Endothelial cell (in vitro differentiated cells): Measurements from ENCODE around the gene EAF2. TPM values are rescaled to one million over a fixed set of nuclear protein-coding genes. Genes with fewer than 3 reads are reported as not detected.

ENCODE experiments used
- DNase-seq: peaks from one replicate; pipeline ENCODE4 v3.0.0; 2021; ENCODE audit warnings: low spot score
- H3K27ac Mint-ChIP-seq: one replicate; pipeline ENCODE4 v1.8.0; 2021; ENCODE audit warnings: mixed read lengths, inconsistent platforms; ENCODE audit not compliant: unreplicated experiment
- H3K27me3 Mint-ChIP-seq: one replicate; pipeline ENCODE4 v1.8.0; 2021; ENCODE audit warnings: mild to moderate bottlenecking, moderate library complexity, mixed read lengths, inconsistent platforms; ENCODE audit not compliant: unreplicated experiment
- H3K36me3 Mint-ChIP-seq: one replicate; pipeline ENCODE4 v1.8.0; 2021; ENCODE audit warnings: mild to moderate bottlenecking, low read depth, mixed read lengths, inconsistent platforms; ENCODE audit not compliant: unreplicated experiment
- H3K4me1 Mint-ChIP-seq: one replicate; pipeline ENCODE4 v1.8.0; 2021; ENCODE audit warnings: mild to moderate bottlenecking, mixed read lengths, inconsistent platforms; ENCODE audit not compliant: unreplicated experiment
- H3K4me3 Mint-ChIP-seq: one replicate; pipeline ENCODE4 v1.8.0; 2021; ENCODE audit warnings: mild to moderate bottlenecking, mixed read lengths, inconsistent platforms; ENCODE audit not compliant: unreplicated experiment
- H3K9me3 Mint-ChIP-seq: one replicate; pipeline ENCODE4 v1.8.0; 2021; ENCODE audit warnings: mixed read lengths, inconsistent platforms; ENCODE audit not compliant: unreplicated experiment
- CTCF ChIP-seq: fragments of 200-600 bp; sonication (generic); IDR thresholded peaks from one replicate; pipeline ENCODE4 v1.5.0; 2021; ENCODE audit warnings: antibody characterized with exemption; ENCODE audit not compliant: unreplicated experiment
- total RNA-seq: library from RNA; stranded (reverse); fragmentation: NEBNext Ultra II Directional; extraction: Animal tissue kit (Norgen Biotek cat#: 25700); gene quantifications from one replicate; pipeline ENCODE4 v1.2.1, GENCODE V29; 2021; ENCODE audit not compliant: unreplicated experiment

The EAF2 gene
- total RNA-seq, 1 donor from 2014 or later = 4.0 TPM

GRCh38 chr3:121871430-121871829 is 36.4 kb downstream of the EAF2 start:
- Mint-ChIP-seq H3K9me3 (no peaks in the 10 kb centered on the region), H3K4me1 (no peaks in the 10 kb centered on the region), H3K27me3 (no peaks in the 10 kb centered on the region), H3K36me3 (no peaks in the 10 kb centered on the region), H3K4me3 (no peak overlapping the region), H3K27ac (no peak overlapping the region)
- no peak for TF ChIP-seq CTCF
- DNase-seq = no peak

- peaks cover 2% of the 10 kb centered on the region for H3K27me3 Mint-ChIP-seq
- H3K36me3 Mint-ChIP-seq = no peaks in the 10 kb centered on the region
- no peak for TF ChIP-seq CTCF
- H3K27ac Mint-ChIP-seq = no peak overlapping the region
- H3K4me3 Mint-ChIP-seq = no peak overlapping the region
- DNase-seq = no peak
- H3K4me1 Mint-ChIP-seq = peaks cover 6% of the 10 kb centered on the region
- no peaks in the 10 kb centered on the region for H3K9me3 Mint-ChIP-seq
Measured at GRCh38 chr3:121878411-121878810, 43.4 kb downstream of the EAF2 start.

GRCh38 chr3:121883507-121883906 is 48.5 kb downstream of the EAF2 start:
- Mint-ChIP-seq H3K27ac (no peak overlapping the region), H3K4me1 (peaks cover 6% of the 10 kb centered on the region), H3K4me3 (no peak overlapping the region), H3K27me3 (peaks cover 2% of the 10 kb centered on the region), H3K36me3 (no peaks in the 10 kb centered on the region), H3K9me3 (no peaks in the 10 kb centered on the region)
- peak; percentile 65 for TF ChIP-seq CTCF
- DNase-seq = no peak

GRCh38 chr3:121885386-121885785 is 50.4 kb downstream of the EAF2 start:
- no peak for TF ChIP-seq CTCF
- Mint-ChIP-seq H3K36me3 (no peaks in the 10 kb centered on the region), H3K27ac (no peak overlapping the region), H3K27me3 (no peaks in the 10 kb centered on the region), H3K4me3 (no peak overlapping the region), H3K9me3 (no peaks in the 10 kb centered on the region), H3K4me1 (peaks cover 3% of the 10 kb centered on the region)
- no peak for DNase-seq

- Mint-ChIP-seq H3K4me1 (peaks cover 10% of the 10 kb centered on the region), H3K4me3 (no peak within 1 kb of the TSS), H3K27ac (no peak within 1 kb of the TSS), H3K9me3 (no peaks in the 10 kb centered on the region), H3K36me3 (peaks cover 8% of the 10 kb centered on the region), H3K27me3 (no peaks in the 10 kb centered on the region)
- DNase-seq = no peak
- TF ChIP-seq CTCF = no peak
Measured at GRCh38 chr3:121894301-121894990, 59.4 kb downstream of the EAF2 start, which contains the start of gene SLC15A2. Gene SLC15A2 (plus strand): TSS chr3:121894401. CDS start chr3:121894477, 76 bp downstream.
